GM12891 (cell line): ENCODE results near the gene GALK2.

Experiments
- PAX5 ChIP-seq: IDR thresholded peaks from 2 replicates; pipeline ENCODE4 v1.6.1; 2011; ENCODE audit warnings: low read length, moderate library complexity, mild to moderate bottlenecking; ENCODE audit not compliant: insufficient read depth, severe bottlenecking
- POLR2A ChIP-seq: IDR thresholded peaks from 2 replicates; pipeline ENCODE4 v1.6.1; 2011; ENCODE audit warnings: low read depth, low read length, control low read depth
- POLR2AphosphoS5 ChIP-seq: IDR thresholded peaks from 2 replicates; pipeline ENCODE4 v1.6.1; 2011; ENCODE audit warnings: low read depth, low read length, control low read depth
- SPI1 ChIP-seq: IDR thresholded peaks from 2 replicates; pipeline ENCODE4 v1.6.1; 2011; ENCODE audit warnings: low read depth, low read length, control low read depth

- TF ChIP-seq POLR2AphosphoS5 (no peak), PAX5 (no peak), POLR2A (no peak), SPI1 (no peak)
Measured at GRCh38 chr15:49361370-49361769, 191.3 kb downstream of the GALK2 start.
